Hepatocyte (in vitro differentiated cells): Measurements from ENCODE around the gene CPLX1.

Experiments
- EZH2 ChIP-seq: fragments of 200-600 bp; sonication (generic); IDR thresholded peaks from 2 replicates; pipeline ENCODE4 v1.6.1; 2016; ENCODE audit warnings: antibody characterized with exemption, mild to moderate bottlenecking, borderline replicate concordance
- EZH2phosphoT487 ChIP-seq: fragments of 200-600 bp; sonication (generic); IDR thresholded peaks from one replicate; pipeline ENCODE4 v1.6.1; 2018; ENCODE audit warnings: antibody characterized with exemption, mild to moderate bottlenecking, low read depth, moderate library complexity; ENCODE audit not compliant: unreplicated experiment, severe bottlenecking
- TF ChIP-seq, protein P1 (sequence below): fragments of 200-600 bp; sonication (generic); IDR thresholded peaks from 2 replicates; pipeline ENCODE4 v1.5.1; 2016; ENCODE audit warnings: antibody characterized with exemption, mild to moderate bottlenecking; ENCODE audit not compliant: poor library complexity

DNA sequence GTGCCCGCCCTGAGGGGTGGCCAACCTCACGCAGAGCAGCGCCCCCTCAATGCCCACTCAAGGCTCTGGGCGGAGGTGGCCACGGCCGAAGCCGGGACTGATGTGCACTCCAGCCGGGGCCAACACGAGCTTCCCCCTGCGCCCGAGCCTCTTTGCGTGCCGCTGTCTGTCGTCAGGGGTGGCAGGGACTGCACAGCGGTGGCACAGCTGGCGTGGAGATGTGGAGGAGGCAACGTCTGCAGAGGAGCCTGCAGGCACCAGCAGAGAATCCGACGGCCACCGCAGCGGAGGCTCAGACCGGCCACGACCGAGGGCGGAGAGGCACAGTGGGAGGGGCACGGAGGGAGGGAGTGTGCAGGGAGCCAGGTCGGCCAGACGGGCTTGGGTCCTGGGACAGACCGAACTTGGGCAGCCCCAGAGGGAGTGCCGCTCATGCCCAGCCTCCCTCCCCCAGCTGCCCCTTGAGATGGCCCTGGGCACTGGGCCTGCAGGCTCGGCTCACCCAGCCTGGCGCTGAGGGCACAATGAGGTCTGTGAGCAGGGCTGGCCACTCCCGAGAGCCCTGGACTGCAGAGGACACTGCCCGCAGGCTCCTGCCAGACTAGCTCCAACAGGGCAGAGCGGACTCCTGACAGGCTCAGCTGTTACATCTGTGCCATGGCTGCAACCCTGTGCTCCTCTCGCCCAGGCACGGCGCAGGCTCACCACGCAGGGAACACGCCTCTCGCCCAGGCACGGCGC, 46.5 kb upstream of the CPLX1 start:
- TF ChIP-seq EZH2phosphoT487 (no peak), EZH2 (no peak)
- TF ChIP-seq, protein P1, sequence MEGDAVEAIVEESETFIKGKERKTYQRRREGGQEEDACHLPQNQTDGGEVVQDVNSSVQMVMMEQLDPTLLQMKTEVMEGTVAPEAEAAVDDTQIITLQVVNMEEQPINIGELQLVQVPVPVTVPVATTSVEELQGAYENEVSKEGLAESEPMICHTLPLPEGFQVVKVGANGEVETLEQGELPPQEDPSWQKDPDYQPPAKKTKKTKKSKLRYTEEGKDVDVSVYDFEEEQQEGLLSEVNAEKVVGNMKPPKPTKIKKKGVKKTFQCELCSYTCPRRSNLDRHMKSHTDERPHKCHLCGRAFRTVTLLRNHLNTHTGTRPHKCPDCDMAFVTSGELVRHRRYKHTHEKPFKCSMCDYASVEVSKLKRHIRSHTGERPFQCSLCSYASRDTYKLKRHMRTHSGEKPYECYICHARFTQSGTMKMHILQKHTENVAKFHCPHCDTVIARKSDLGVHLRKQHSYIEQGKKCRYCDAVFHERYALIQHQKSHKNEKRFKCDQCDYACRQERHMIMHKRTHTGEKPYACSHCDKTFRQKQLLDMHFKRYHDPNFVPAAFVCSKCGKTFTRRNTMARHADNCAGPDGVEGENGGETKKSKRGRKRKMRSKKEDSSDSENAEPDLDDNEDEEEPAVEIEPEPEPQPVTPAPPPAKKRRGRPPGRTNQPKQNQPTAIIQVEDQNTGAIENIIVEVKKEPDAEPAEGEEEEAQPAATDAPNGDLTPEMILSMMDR, result no peak
